ENCODE measurements around the gene MRPL40. TPM values are rescaled to one million over a fixed set of nuclear protein-coding genes. Genes with fewer than 3 reads are reported as not detected.

Gene MRPL40
- total and polyA plus RNA-seq, 9 donors, result 21.1 to 46.9 (median 28.8) TPM

DNA sequence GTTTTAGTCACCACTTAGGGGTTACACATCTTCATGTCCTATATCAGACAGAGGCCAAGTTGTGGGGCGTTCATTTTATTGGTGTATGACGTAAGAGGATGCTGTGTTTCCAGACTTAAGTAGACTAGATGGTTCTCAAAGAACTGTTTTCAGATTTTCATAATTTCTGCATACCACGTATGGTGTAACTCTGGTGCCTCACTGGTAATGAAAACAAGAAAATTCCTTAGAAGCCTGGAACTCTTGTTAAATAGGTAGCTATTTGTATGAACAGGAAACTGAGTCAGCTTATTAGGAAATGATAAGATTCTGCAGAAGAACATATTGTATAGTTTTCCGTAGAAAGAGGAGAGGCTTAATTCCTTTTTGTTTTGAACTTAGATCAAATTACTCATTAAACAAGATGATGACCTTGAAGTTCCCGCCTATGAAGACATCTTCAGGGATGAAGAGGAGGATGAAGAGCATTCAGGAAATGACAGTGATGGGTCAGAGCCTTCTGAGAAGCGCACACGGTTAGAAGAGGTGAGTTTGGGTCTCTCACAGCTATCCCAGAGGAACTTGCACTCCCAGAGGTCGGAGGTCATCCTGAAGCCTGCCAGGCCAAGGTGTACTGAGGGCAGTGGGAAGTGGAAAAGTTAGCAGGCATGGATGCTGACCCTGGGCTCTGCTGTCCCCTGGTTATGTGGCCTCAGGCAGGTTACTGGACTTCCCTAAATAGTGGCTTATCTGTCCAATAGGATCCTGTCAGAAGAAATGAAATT is 51.3 kb downstream of the MRPL40 start:
- TF ChIP-seq, protein P1, sequence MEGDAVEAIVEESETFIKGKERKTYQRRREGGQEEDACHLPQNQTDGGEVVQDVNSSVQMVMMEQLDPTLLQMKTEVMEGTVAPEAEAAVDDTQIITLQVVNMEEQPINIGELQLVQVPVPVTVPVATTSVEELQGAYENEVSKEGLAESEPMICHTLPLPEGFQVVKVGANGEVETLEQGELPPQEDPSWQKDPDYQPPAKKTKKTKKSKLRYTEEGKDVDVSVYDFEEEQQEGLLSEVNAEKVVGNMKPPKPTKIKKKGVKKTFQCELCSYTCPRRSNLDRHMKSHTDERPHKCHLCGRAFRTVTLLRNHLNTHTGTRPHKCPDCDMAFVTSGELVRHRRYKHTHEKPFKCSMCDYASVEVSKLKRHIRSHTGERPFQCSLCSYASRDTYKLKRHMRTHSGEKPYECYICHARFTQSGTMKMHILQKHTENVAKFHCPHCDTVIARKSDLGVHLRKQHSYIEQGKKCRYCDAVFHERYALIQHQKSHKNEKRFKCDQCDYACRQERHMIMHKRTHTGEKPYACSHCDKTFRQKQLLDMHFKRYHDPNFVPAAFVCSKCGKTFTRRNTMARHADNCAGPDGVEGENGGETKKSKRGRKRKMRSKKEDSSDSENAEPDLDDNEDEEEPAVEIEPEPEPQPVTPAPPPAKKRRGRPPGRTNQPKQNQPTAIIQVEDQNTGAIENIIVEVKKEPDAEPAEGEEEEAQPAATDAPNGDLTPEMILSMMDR (IDR thresholded peaks at IDR 0.05), result no peak
- TF ChIP-seq POLR2A (IDR thresholded peaks at IDR 0.05) (no peak), EP300 (IDR thresholded peaks at IDR 0.05) (no peak)
- Histone ChIP-seq H3K36me3 (no peaks in the 10 kb centered on the region), H3K27ac (no peak overlapping the region), H3K9me3 (no peaks in the 10 kb centered on the region), H3K4me3 (no peak overlapping the region), H3K4me1 (ENCODE audit: insufficient read depth) (peaks cover 4% of the 10 kb centered on the region), H3K27me3 (no peaks in the 10 kb centered on the region)
- 71 to 82% (median 75%) methylated on average over 8 of the region's 8 CpGs for WGBS, 3 donors
- no peak for DNase-seq
- intact Hi-C loops (cut with DNase I), result no loop called here

Other genes starting within 250 kb of the MRPL40 start
- gene CLTCL1, start 140.8 kb upstream of the MRPL40 start, total RNA-seq, result 1 to 10 TPM; 2.8 to 8.9 (median 5.2) TPM
- 10 to 100 TPM in 1 of 2 donors, 1 to 10 TPM in 1; 3.9 to 10.7 TPM for gene CLTCL1, start 140.8 kb upstream of the MRPL40 start, polyA plus RNA-seq
- 10 to 100 TPM in 5 of 7 donors, 1 to 10 TPM in 2; 7.2 to 31.6 (median 20.6) TPM for gene HIRA, start 812 bp upstream of the MRPL40 start, total RNA-seq
- 10 to 100 TPM; 12.8 to 16.5 TPM for gene HIRA, start 812 bp upstream of the MRPL40 start, polyA plus RNA-seq
- gene C22orf39, start 15.2 kb downstream of the MRPL40 start, total RNA-seq, result 10 to 100 TPM; 25.7 to 38.3 (median 33.5) TPM
- gene C22orf39, start 15.2 kb downstream of the MRPL40 start, polyA plus RNA-seq, result 10 to 100 TPM; 33.0 to 58.9 TPM
- 10 to 100 TPM; 19.9 to 52.9 (median 32.6) TPM for gene UFD1, start 46.6 kb downstream of the MRPL40 start, total RNA-seq
- 10 to 100 TPM; 57.5 to 84.5 TPM for gene UFD1, start 46.6 kb downstream of the MRPL40 start, polyA plus RNA-seq
- gene CDC45, start 47.4 kb downstream of the MRPL40 start, total RNA-seq, result 1 to 10 TPM in 2 of 7 donors, under 1 TPM in 2, not detected in 3; 0.87 to 2.2 (median 1.1) TPM
- 1 to 10 TPM in 1 of 2 donors, under 1 TPM in 1; 0.46 to 1.4 TPM for gene CDC45, start 47.4 kb downstream of the MRPL40 start, polyA plus RNA-seq
- gene CLDN5, start 91.9 kb downstream of the MRPL40 start, total RNA-seq, result 10 to 100 TPM; 16.4 to 62.7 (median 35.6) TPM
- gene CLDN5, start 91.9 kb downstream of the MRPL40 start, polyA plus RNA-seq, result 100 to 1,000 TPM in 1 of 2 donors, under 1 TPM in 1; 0.48 to 211 TPM